Measurements from ENCODE around the gene GLB1L. TPM values are rescaled to one million over a fixed set of nuclear protein-coding genes. Genes with fewer than 3 reads are reported as not detected.

GLB1L gene
- total RNA-seq, 2 experiments from 2014 or later = 1.2 to 2.8 TPM

DNA sequence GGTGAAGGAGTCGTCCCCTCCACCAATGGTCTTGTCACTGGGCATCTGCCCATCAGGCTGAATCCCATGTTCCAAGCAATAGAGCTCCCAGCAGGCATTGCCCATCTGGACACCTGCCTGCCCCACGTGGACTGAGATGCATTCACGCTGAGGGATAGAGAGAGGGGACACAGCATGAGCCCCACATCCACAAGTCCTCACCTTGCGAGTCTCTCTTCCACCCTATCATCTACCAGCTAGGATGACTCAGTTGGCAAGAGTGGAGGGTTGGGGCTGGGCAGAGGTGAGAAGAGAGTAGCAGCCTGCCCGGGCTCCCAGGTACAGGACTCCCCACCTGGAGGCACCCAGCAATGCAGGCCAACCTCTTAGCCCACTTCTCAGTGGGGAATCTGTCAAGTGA is 6.8 kb upstream of the GLB1L start:
- H3K36me3 Mint-ChIP-seq (ENCODE audit: low read depth) = peaks cover 59% of the 10 kb centered on the region
- no peak for ATAC-seq
- H3K4me1 Mint-ChIP-seq (ENCODE audit: low read depth) = peaks cover 65% of the 10 kb centered on the region
- H3K27ac Mint-ChIP-seq = peak overlapping the region; percentile 93
- CTCF ChIA-PET = interaction anchor here (0.9 to 10.1 kb wide), 9 partner anchors 9 to 81 kb away, joined by 3 to 132 read pairs (median 6); partner anchors contain the start of gene DNAJB2
- H3K4me3 Mint-ChIP-seq = peak overlapping the region; percentile 77
- POLR2A ChIA-PET = interaction anchor here (1.1 to 19.2 kb wide), 13 partner anchors 7 to 52 kb away, joined by 3 to 239 read pairs (median 6); partner anchors contain the start of genes ABCB6, ANKZF1, ATG9A and DNAJB2
- no peaks in the 10 kb centered on the region for H3K9me3 Mint-ChIP-seq
- DNase-seq = peak; percentile 55
- TF ChIP-seq, protein P1, sequence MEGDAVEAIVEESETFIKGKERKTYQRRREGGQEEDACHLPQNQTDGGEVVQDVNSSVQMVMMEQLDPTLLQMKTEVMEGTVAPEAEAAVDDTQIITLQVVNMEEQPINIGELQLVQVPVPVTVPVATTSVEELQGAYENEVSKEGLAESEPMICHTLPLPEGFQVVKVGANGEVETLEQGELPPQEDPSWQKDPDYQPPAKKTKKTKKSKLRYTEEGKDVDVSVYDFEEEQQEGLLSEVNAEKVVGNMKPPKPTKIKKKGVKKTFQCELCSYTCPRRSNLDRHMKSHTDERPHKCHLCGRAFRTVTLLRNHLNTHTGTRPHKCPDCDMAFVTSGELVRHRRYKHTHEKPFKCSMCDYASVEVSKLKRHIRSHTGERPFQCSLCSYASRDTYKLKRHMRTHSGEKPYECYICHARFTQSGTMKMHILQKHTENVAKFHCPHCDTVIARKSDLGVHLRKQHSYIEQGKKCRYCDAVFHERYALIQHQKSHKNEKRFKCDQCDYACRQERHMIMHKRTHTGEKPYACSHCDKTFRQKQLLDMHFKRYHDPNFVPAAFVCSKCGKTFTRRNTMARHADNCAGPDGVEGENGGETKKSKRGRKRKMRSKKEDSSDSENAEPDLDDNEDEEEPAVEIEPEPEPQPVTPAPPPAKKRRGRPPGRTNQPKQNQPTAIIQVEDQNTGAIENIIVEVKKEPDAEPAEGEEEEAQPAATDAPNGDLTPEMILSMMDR (IDR thresholded peaks at IDR 0.05) = no peak
- no peaks in the 10 kb centered on the region for H3K27me3 Mint-ChIP-seq
- intact Hi-C loops (cut with micrococcal nuclease) = no loop called here

DNA sequence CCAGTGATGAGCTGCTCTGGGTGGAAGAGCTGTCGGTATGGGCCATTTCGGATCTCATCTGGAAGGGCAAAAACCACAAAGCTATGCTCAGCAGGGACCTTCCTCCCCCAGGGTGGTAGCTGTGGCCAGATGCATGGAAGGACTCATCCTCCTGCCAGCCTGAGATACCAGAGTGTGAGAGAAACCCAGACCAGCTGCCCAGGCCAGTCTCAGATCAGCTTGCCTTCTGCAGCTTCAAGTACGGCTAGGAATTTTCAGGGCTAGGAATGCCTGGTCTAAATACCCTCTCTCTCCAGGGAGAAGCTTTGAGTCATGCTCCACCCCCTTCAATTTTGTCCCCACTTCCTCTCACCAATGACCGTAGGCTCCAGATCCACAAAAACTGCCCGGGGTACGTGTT is 6.4 kb upstream of the GLB1L start:
- H3K4me3 Mint-ChIP-seq = peak overlapping the region; percentile 77
- H3K36me3 Mint-ChIP-seq (ENCODE audit: low read depth) = peaks cover 64% of the 10 kb centered on the region
- POLR2A ChIA-PET = interaction anchor here (1.1 to 19.2 kb wide), 9 partner anchors 9 to 48 kb away, joined by 3 to 239 read pairs (median 19); partner anchors contain the start of genes ABCB6, ANKZF1, ATG9A and DNAJB2
- TF ChIP-seq, protein P1 (IDR thresholded peaks at IDR 0.05) = no peak
- H3K27me3 Mint-ChIP-seq = no peaks in the 10 kb centered on the region
- ATAC-seq (no peak), DNase-seq (no peak)
- intact Hi-C loops (cut with micrococcal nuclease) = no loop called here
- CTCF ChIA-PET = interaction anchor here (1.3 to 10.1 kb wide), 7 partner anchors 9 to 81 kb away, joined by 3 to 132 read pairs (median 6); partner anchors contain the start of gene DNAJB2
- no peaks in the 10 kb centered on the region for H3K9me3 Mint-ChIP-seq
- peaks cover 69% of the 10 kb centered on the region for H3K4me1 Mint-ChIP-seq (ENCODE audit: low read depth)
- peak overlapping the region; percentile 93 for H3K27ac Mint-ChIP-seq

DNA sequence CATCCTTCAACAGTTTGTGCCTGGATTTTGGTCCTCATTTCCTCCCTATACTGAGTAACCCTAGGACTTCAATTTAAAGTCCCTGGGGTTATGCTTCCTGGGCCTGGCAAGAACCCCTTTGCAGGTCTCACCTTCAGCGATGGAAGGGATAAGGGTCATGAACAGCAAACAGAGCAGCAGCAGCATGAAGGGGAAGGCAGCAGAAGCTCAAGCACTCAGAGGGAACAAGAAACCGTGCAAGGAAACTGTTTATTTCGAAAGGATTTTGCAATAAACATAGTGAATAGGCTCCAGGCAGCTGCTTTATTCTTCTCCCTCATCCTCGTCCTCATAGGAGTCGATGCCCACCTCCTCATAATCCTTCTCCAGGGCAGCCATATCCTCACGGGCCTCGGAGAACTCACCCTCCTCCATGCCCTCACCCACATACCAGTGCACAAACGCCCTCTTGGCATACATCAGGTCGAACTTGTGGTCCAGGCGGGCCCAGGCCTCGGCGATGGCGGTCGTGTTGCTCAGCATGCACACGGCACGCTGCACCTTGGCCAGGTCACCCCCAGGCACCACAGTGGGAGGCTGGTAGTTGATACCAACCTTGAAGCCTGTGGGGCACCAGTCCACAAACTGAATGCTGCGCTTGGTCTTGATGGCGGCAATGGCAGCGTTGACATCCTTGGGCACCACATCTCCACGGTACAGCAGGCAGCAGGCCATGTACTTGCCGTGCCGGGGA is 5.0 kb upstream of the GLB1L start:
- peak overlapping the region; percentile 91 for H3K27ac Mint-ChIP-seq
- CTCF ChIA-PET = interaction anchor here (0.8 to 10.1 kb wide), 10 partner anchors 11 to 192 kb away, joined by 3 to 132 read pairs (median 4); partner anchors contain the start of genes CNPPD1 and DNAJB2
- no peaks in the 10 kb centered on the region for H3K27me3 Mint-ChIP-seq
- H3K36me3 Mint-ChIP-seq (ENCODE audit: low read depth) = peaks cover 64% of the 10 kb centered on the region
- H3K4me1 Mint-ChIP-seq (ENCODE audit: low read depth) = peaks cover 66% of the 10 kb centered on the region
- ATAC-seq (no peak), DNase-seq (no peak)
- POLR2A ChIA-PET = interaction anchor here (1.2 to 19.2 kb wide), 6 partner anchors 12 to 77 kb away, joined by 4 to 239 read pairs (median 7); partner anchors contain the start of genes ABCB6, ANKZF1, ATG9A and CNPPD1
- H3K9me3 Mint-ChIP-seq = no peaks in the 10 kb centered on the region
- intact Hi-C loops (cut with micrococcal nuclease) = no loop called here
- TF ChIP-seq, protein P1 (IDR thresholded peaks at IDR 0.05) = no peak
- peak overlapping the region; percentile 68 for H3K4me3 Mint-ChIP-seq

DNA sequence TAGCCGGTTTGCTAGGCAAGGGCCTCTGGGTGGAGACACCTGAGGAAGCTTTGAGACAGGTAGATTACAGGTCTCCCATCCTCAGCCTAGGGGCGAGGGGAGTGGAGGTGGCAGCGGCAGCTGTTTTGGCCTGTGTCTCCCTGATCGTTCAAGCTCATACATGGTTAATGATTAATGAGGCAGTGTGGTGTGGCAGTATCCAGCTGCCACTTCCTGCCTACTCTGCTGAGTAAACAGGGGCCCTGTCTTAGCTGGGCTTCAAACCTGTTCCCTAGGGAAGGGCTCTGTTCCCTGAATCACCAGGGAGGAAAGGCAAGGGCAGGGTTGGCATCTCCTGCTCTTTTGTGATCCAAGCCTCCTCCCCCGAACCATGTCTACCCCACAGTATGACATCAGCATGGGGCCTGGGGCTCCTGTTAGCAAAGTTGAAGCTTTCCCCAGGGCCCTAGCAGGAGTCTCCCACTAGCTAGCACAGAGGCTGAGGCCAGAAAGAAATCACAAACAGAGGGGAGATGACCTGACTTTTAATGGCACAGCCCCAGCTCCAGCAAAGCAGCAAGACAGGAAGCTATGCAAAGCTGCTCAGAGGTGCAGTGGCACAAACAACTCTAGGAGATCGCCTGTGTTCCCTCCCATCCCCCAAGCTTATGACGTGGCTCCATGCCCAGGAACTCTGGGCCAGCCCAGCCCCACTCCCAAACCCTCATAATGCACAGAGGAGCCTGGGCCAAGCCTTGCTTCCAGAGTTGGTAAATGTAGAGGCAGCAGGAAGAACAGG is 4.1 kb upstream of the GLB1L start:
- peak overlapping the region; percentile 91 for H3K27ac Mint-ChIP-seq
- TF ChIP-seq, protein P1 (IDR thresholded peaks at IDR 0.05) = no peak
- DNase-seq (peak; percentile 43), ATAC-seq (no peak)
- H3K27me3 Mint-ChIP-seq = no peaks in the 10 kb centered on the region
- POLR2A ChIA-PET = interaction anchor here (0.6 to 19.2 kb wide), 9 partner anchors 11 to 130 kb away, joined by 4 to 239 read pairs (median 6); partner anchors contain the start of genes ABCB6, ANKZF1, ATG9A and CNPPD1
- CTCF ChIA-PET = interaction anchor here (0.8 to 10.1 kb wide), 13 partner anchors 10 to 191 kb away, joined by 3 to 132 read pairs (median 4); partner anchors contain the start of genes CNPPD1 and DNAJB2
- intact Hi-C loops (cut with micrococcal nuclease) = loop anchor here (5.0 kb wide), 1 partner anchor 48 kb away; no protein-coding TSS in a partner anchor
- H3K36me3 Mint-ChIP-seq (ENCODE audit: low read depth) = peaks cover 64% of the 10 kb centered on the region
- H3K9me3 Mint-ChIP-seq = no peaks in the 10 kb centered on the region
- peak overlapping the region; percentile 68 for H3K4me3 Mint-ChIP-seq
- H3K4me1 Mint-ChIP-seq (ENCODE audit: low read depth) = peaks cover 69% of the 10 kb centered on the region

Data from activated CD8-positive, alpha-beta T cell treated with anti-CD3 and anti-CD28 coated beads for 36 hours (primary cell).